IMR-90 (cell line): Measurements from ENCODE around the gene TEC. TPM values are rescaled to one million over a fixed set of nuclear protein-coding genes. Genes with fewer than 3 reads are reported as not detected.

Experiments used
- ATAC-seq: fragments of 200-7000 bp; cut with Tn5 transposase; 2 replicates; pipeline ENCODE4 v1.9.1; 2020; ENCODE audit warnings: low read depth, mild to moderate bottlenecking, moderate library complexity
- BruUV-seq: library from RNA; stranded (reverse); fragments of 400-500 nt; replicated peaks from 2 replicates; lab custom pipeline; 2021; lab: Mats Ljungman, UMichigan
- CTCF ChIA-PET: fragments of 300-600 bp; formaldehyde crosslinking; extraction: SDS; loops from one replicate; lab custom pipeline; 2021; ENCODE audit warnings: antibody characterized with exemption; lab: Yijun Ruan, JAX
- POLR2A ChIA-PET: fragments of 300-600 bp; sonication (Branson Sonifier 250); formaldehyde crosslinking; loops from one replicate; lab custom pipeline; 2022; ENCODE audit warnings: antibody characterized with exemption; ENCODE audit not compliant: unreplicated experiment; lab: Charles Lee
- DNase-seq: peaks from one replicate; pipeline ENCODE4 v3.0.0; 2013
- H2AFZ ChIP-seq: replicated peaks from 2 replicates; pipeline ENCODE3; 2013; ENCODE audit warnings: low read length, mild to moderate bottlenecking; ENCODE audit not compliant: poor library complexity
- H2AK5ac ChIP-seq: 2 replicates; pipeline ENCODE4 v1.6.1; 2013; ENCODE audit warnings: low read depth, low read length, inconsistent platforms
- H2AK9ac ChIP-seq: replicated peaks from 2 replicates; pipeline ENCODE3; 2013; ENCODE audit warnings: mild to moderate bottlenecking, low read depth, low read length, moderate library complexity; ENCODE audit not compliant: poor library complexity
- H2BK120ac ChIP-seq: 2 replicates; pipeline ENCODE4 v1.6.1; 2013; ENCODE audit warnings: low read depth, low read length, inconsistent platforms
- H2BK15ac ChIP-seq: 3 replicates; pipeline ENCODE4 v1.6.1; 2013; ENCODE audit warnings: low read depth, low read length, inconsistent platforms
- H2BK20ac ChIP-seq: 2 replicates; pipeline ENCODE4 v1.6.1; 2013; ENCODE audit warnings: low read depth, mild to moderate bottlenecking, inconsistent platforms, low read length, moderate library complexity
- H2BK5ac ChIP-seq: 2 replicates; pipeline ENCODE4 v1.6.1; 2013; ENCODE audit warnings: mild to moderate bottlenecking, low read depth, low read length, inconsistent platforms; ENCODE audit not compliant: poor library complexity, severe bottlenecking
- H3K14ac ChIP-seq: replicated peaks from 2 replicates; pipeline ENCODE4 v1.6.1; 2013; ENCODE audit warnings: low read depth, low read length, inconsistent platforms
- H3K18ac ChIP-seq: 2 replicates; pipeline ENCODE4 v1.6.1; 2013; ENCODE audit warnings: low read depth, low read length, control low read depth
- H3K23ac ChIP-seq: 2 replicates; pipeline ENCODE4 v1.6.1; 2013; ENCODE audit warnings: low read depth, low read length, inconsistent platforms
- H3K27ac ChIP-seq: 2 replicates; pipeline ENCODE4 v1.5.1; 2013; ENCODE audit warnings: mild to moderate bottlenecking, control low read depth, low read length; ENCODE audit not compliant: insufficient read depth
- H3K27me3 ChIP-seq: 2 replicates; pipeline ENCODE4 v1.6.1; 2013; ENCODE audit warnings: low read length; ENCODE audit not compliant: control insufficient read depth, insufficient read depth
- H3K36me3 ChIP-seq: 2 replicates; pipeline ENCODE4 v1.6.1; 2013; ENCODE audit warnings: low read length, mixed read lengths; ENCODE audit not compliant: control insufficient read depth, insufficient read depth
- H3K4ac ChIP-seq: 2 replicates; pipeline ENCODE4 v1.6.1; 2013; ENCODE audit warnings: low read depth, low read length, inconsistent platforms
- H3K4me1 ChIP-seq: 2 replicates; pipeline ENCODE4 v1.6.1; 2013; ENCODE audit warnings: low read length, mixed read lengths; ENCODE audit not compliant: control insufficient read depth, insufficient read depth
- H3K4me2 ChIP-seq: 2 replicates; pipeline ENCODE4 v1.6.1; 2013; ENCODE audit warnings: low read depth, mild to moderate bottlenecking, control low read depth, low read length, moderate library complexity
- H3K4me3 ChIP-seq: 2 replicates; pipeline ENCODE4 v1.5.1; 2013; ENCODE audit warnings: low read depth, mild to moderate bottlenecking, control low read depth, low read length, moderate library complexity; ENCODE audit not compliant: insufficient read depth
- H3K56ac ChIP-seq: 2 replicates; pipeline ENCODE4 v1.6.1; 2013; ENCODE audit warnings: low read length, inconsistent platforms; ENCODE audit not compliant: insufficient read depth; ENCODE audit errors: extremely low read depth
- H3K79me1 ChIP-seq, 2 experiments: 2 replicates each; pipeline ENCODE4 v1.6.1; 2013; ENCODE audit warnings: low read length in 2 of 2, inconsistent platforms in 1 of 2, low read depth in 1 of 2
- H3K9ac ChIP-seq: 2 replicates; pipeline ENCODE4 v1.6.1; 2013; ENCODE audit warnings: low read depth, low read length, control low read depth
- H3K9me1 ChIP-seq: 2 replicates; pipeline ENCODE4 v1.6.1; 2013; ENCODE audit warnings: low read length, inconsistent platforms; ENCODE audit not compliant: insufficient read depth
- H3K9me3 ChIP-seq: 2 replicates; pipeline ENCODE4 v1.6.1; 2013; ENCODE audit warnings: low read length; ENCODE audit not compliant: control insufficient read depth, insufficient read depth
- H4K20me1 ChIP-seq: 2 replicates; pipeline ENCODE4 v1.6.1; 2013; ENCODE audit warnings: low read length, inconsistent platforms; ENCODE audit not compliant: insufficient read depth
- H4K5ac ChIP-seq: 2 replicates; pipeline ENCODE4 v1.6.1; 2013; ENCODE audit warnings: mild to moderate bottlenecking, low read depth, low read length, control low read depth
- H4K8ac ChIP-seq, 2 experiments: 2 replicates each; pipeline ENCODE4 v1.6.1; 2013; ENCODE audit warnings: low read depth in 2 of 2, low read length in 2 of 2, control low read depth in 1 of 2, inconsistent platforms in 1 of 2
- H4K91ac ChIP-seq: 2 replicates; pipeline ENCODE4 v1.6.1; 2013; ENCODE audit warnings: low read depth, low read length, inconsistent platforms; ENCODE audit not compliant: insufficient read depth
- BHLHE40 ChIP-seq: fragments of 150-350 bp; IDR thresholded peaks from 2 replicates; pipeline ENCODE4 v1.6.1; 2016; ENCODE audit warnings: mild to moderate bottlenecking, low read depth, low read length
- CEBPB ChIP-seq: IDR thresholded peaks from 2 replicates; pipeline ENCODE4 v1.6.1; 2012; ENCODE audit warnings: low read depth, low read length, improper control_type of control experiment
- CTCF ChIP-seq: conservative IDR thresholded peaks from 2 replicates; pipeline ENCODE4 v1.5.1; 2012; ENCODE audit warnings: mild to moderate bottlenecking, low read depth, low read length, improper control_type of control experiment
- ELK1 ChIP-seq: fragments of 150-350 bp; IDR thresholded peaks from 2 replicates; pipeline ENCODE4 v1.6.1; 2016; ENCODE audit warnings: low read depth, mild to moderate bottlenecking, low read length, moderate library complexity, borderline replicate concordance
- FOS ChIP-seq: fragments of 150-350 bp; IDR thresholded peaks from 2 replicates; pipeline ENCODE4 v1.6.1; 2016; ENCODE audit warnings: low read depth, low read length
- MAFK ChIP-seq: IDR thresholded peaks from 2 replicates; pipeline ENCODE4 v1.6.1; 2012; ENCODE audit warnings: low read depth, low read length, improper control_type of control experiment
- MAZ ChIP-seq: IDR thresholded peaks from 2 replicates; pipeline ENCODE4 v1.6.1; 2012; ENCODE audit warnings: low read depth, mild to moderate bottlenecking, low read length, improper control_type of control experiment, moderate library complexity, borderline replicate concordance
- MXI1 ChIP-seq: IDR thresholded peaks from 2 replicates; pipeline ENCODE4 v1.6.1; 2012; ENCODE audit warnings: low read depth, mild to moderate bottlenecking, low read length, moderate library complexity, borderline replicate concordance
- NFE2L2 ChIP-seq: fragments of 150-350 bp; IDR thresholded peaks from 2 replicates; pipeline ENCODE4 v1.6.1; 2016; ENCODE audit warnings: low read depth, mild to moderate bottlenecking, low read length
- POLR2A ChIP-seq: IDR thresholded peaks from 2 replicates; pipeline ENCODE4 v1.6.1; 2012; ENCODE audit warnings: mild to moderate bottlenecking, low read depth, low read length
- RAD21 ChIP-seq: IDR thresholded peaks from 2 replicates; pipeline ENCODE4 v1.6.1; 2012; ENCODE audit warnings: low read length, improper control_type of control experiment
- RCOR1 ChIP-seq: IDR thresholded peaks from 2 replicates; pipeline ENCODE4 v1.6.1; 2012; ENCODE audit warnings: mild to moderate bottlenecking, low read length, improper control_type of control experiment; ENCODE audit not compliant: insufficient replicate concordance
- RFX5 ChIP-seq: IDR thresholded peaks from 2 replicates; pipeline ENCODE4 v1.8.0; 2012; ENCODE audit warnings: low read depth, mild to moderate bottlenecking, low read length, moderate library complexity
- SMC3 ChIP-seq: fragments of 150-350 bp; IDR thresholded peaks from 2 replicates; pipeline ENCODE4 v1.6.1; 2016; ENCODE audit warnings: low read depth, mild to moderate bottlenecking, antibody characterized with exemption, low read length, moderate library complexity
- USF2 ChIP-seq: fragments of 150-350 bp; IDR thresholded peaks from 2 replicates; pipeline ENCODE4 v1.6.1; 2017; ENCODE audit warnings: mild to moderate bottlenecking, antibody characterized with exemption, low read length, low read depth
- WGBS, 2 experiments: methylation state at CpG; one replicate each; pipeline versions ENCODE4 v1.1.5 to v1.1.7; 2013; ENCODE audit warnings: missing lambda C conversion rate in 2 of 2; ENCODE audit not compliant: insufficient read length in 1 of 2; ENCODE audit errors: extremely low coverage in 2 of 2; 5-methylcytosine and 5-hydroxymethylcytosine counted together
- dilution Hi-C: fragments of 300-500 bp; cut with HindIII; formaldehyde crosslinking; loops from one replicate; pipeline ENCODE4 v1.14.3; 2018; ENCODE audit warnings: low sequenced_read_pairs; ENCODE audit not compliant: unreplicated experiment
- in situ Hi-C: fragments of 300-500 bp; cut with MboI; formaldehyde crosslinking; loops from 3 replicates; pipeline ENCODE4 v1.14.3; 2019; ENCODE audit warnings: low sequenced_read_pairs, inconsistent platforms, mixed read lengths
- intact Hi-C: fragments of 100-400 bp; cut with micrococcal nuclease; formaldehyde crosslinking; loops from 2 replicates; pipeline ENCODE4 v1.10.0; 2022
- polyA plus RNA-seq, 3 experiments: library from polyadenylated mRNA; depleted of rRNA; stranded (reverse); fragments of >200 nt; gene quantifications; 2 replicates each; pipeline ENCODE4 v1.2.3, GENCODE V29; 2012; ENCODE audit warnings: low replicate concordance in 1 of 3
- total RNA-seq: library from RNA; depleted of rRNA; stranded (reverse); fragments of >200 nt; gene quantifications from 2 replicates; pipeline ENCODE4 v1.2.3, GENCODE V29; 2012

Gene TEC
- total and polyA plus RNA-seq, 2 of the 4 experiments (the other 2 are of a cell fraction), result 0.39 to 0.54 TPM

- Histone ChIP-seq H2BK15ac (no peak overlapping the region), H3K18ac (no peak overlapping the region), H3K27me3 (no peaks in the 10 kb centered on the region), H3K36me3 (no peaks in the 10 kb centered on the region), H4K5ac (no peak overlapping the region), H4K8ac (no peak overlapping the region), H3K4me1 (peaks cover 2% of the 10 kb centered on the region; the same call in 1 of the 2 replicates), H3K14ac (no peak overlapping the region), H4K20me1 (no peaks in the 10 kb centered on the region), H3K27ac (no peak overlapping the region), H3K23ac (no peak overlapping the region), H2AK5ac (no peak overlapping the region), H3K9me3 (no peaks in the 10 kb centered on the region), H3K56ac (no peak overlapping the region), H3K79me1 (no peaks in the 10 kb centered on the region), H2BK20ac (no peak overlapping the region), H4K91ac (no peak overlapping the region), H3K9ac (no peak overlapping the region), H3K4ac (no peak overlapping the region), H2BK120ac (no peak overlapping the region), H3K4me2 (no peak overlapping the region), H2AK9ac (no peak overlapping the region), H3K9me1 (no peaks in the 10 kb centered on the region), H2BK5ac (no peak overlapping the region), H3K4me3 (no peak overlapping the region), H2AFZ (no peak overlapping the region)
- ATAC-seq (no peak), DNase-seq (no peak)
- in situ Hi-C loops (no loop called here), dilution Hi-C loops (no loop called here), intact Hi-C loops (no loop called here)
- WGBS, 2 experiments, result no CpG with 5 or more reads among the region's 1 CpG
- ChIA-PET POLR2A (no interaction called here), CTCF (no interaction called here)
- no TSS peak for BruUV-seq
- TF ChIP-seq POLR2A (no peak), ELK1 (no peak), FOS (no peak), CTCF (no peak), SMC3 (no peak), MXI1 (no peak), RCOR1 (no peak), RFX5 (no peak), USF2 (no peak), NFE2L2 (no peak), BHLHE40 (no peak), RAD21 (no peak), MAZ (no peak), CEBPB (no peak), MAFK (no peak)
Measured at GRCh38 chr4:48259748-48260147, 9.9 kb downstream of the TEC start.
